CD14-positive monocyte (primary cell): ENCODE results near the gene IL22RA1. TPM values are rescaled to one million over a fixed set of nuclear protein-coding genes. Genes with fewer than 3 reads are reported as not detected.

Experiments
- DNase-seq, 3 donors: peaks; one replicate each; pipeline ENCODE4 v3.0.0-alpha.2; 2011 to 2022
- H2AFZ ChIP-seq: 2 replicates; pipeline ENCODE4 v1.6.0; 2012; ENCODE audit warnings: mild to moderate bottlenecking, low read depth, low read length, inconsistent platforms; ENCODE audit not compliant: insufficient read depth, poor library complexity, severe bottlenecking
- H3K27ac ChIP-seq, 2 donors: 1 replicate in 1 of 2; 2 replicates in 1 of 2; pipeline ENCODE4 v1.5.1; 2012 to 2013; ENCODE audit warnings: low read length in 2 of 2, control low read depth in 1 of 2, inconsistent platforms in 1 of 2, low read depth in 1 of 2, mild to moderate bottlenecking in 1 of 2
- H3K27me3 ChIP-seq, 2 donors: one replicate each; pipeline versions ENCODE4 v1.6.0 to v1.6.1; 2011 to 2013; ENCODE audit warnings: low read length in 2 of 2; ENCODE audit not compliant: control insufficient read depth in 2 of 2, insufficient read depth in 2 of 2
- H3K36me3 ChIP-seq, 2 donors: replicated peaks in 1 of 2; 1 replicate in 1 of 2; 2 replicates in 1 of 2; pipeline versions ENCODE4 v1.5.1 to v1.6.1; 2012 to 2013; ENCODE audit warnings: low read length in 2 of 2, control low read depth in 1 of 2, inconsistent platforms in 1 of 2, mild to moderate bottlenecking in 1 of 2; ENCODE audit not compliant: insufficient read depth in 2 of 2, control insufficient read depth in 1 of 2
- H3K4me1 ChIP-seq, 2 donors: 1 replicate in 1 of 2; 2 replicates in 1 of 2; pipeline versions ENCODE4 v1.5.1 to v1.6.1; 2012 to 2013; ENCODE audit warnings: low read length in 2 of 2, control low read depth in 1 of 2, inconsistent platforms in 1 of 2, mild to moderate bottlenecking in 1 of 2, moderate library complexity in 1 of 2; ENCODE audit not compliant: insufficient read depth in 2 of 2, control insufficient read depth in 1 of 2
- H3K4me2 ChIP-seq: replicated peaks from 2 replicates; pipeline ENCODE3; 2012; ENCODE audit warnings: low read length, moderate library complexity, mild to moderate bottlenecking; ENCODE audit not compliant: poor library complexity, severe bottlenecking; ENCODE audit errors: extremely low read depth
- H3K4me3 ChIP-seq, 3 experiments: fragments of 200-600 bp in 1 of 3; sonication (generic) in 1 of 3; replicated peaks in 1 of 3; 1 replicate in 2 of 3; 2 replicates in 1 of 3; pipeline ENCODE4 v1.5.1; 2011 to 2013; ENCODE audit warnings: low read length in 3 of 3, mild to moderate bottlenecking in 3 of 3, control low read depth in 2 of 3, low read depth in 2 of 3, inconsistent platforms in 1 of 3, moderate library complexity in 1 of 3
- H3K79me2 ChIP-seq: 2 replicates; pipeline ENCODE4 v1.6.0; 2012; ENCODE audit warnings: mild to moderate bottlenecking, control low read depth, inconsistent platforms, low read length, moderate library complexity; ENCODE audit not compliant: insufficient read depth
- H3K9ac ChIP-seq: 2 replicates; pipeline ENCODE4 v1.6.0; 2017; ENCODE audit warnings: low read length, mild to moderate bottlenecking; ENCODE audit not compliant: insufficient read depth, poor library complexity, severe bottlenecking
- H3K9me3 ChIP-seq, 2 donors: replicated peaks in 1 of 2; 1 replicate in 1 of 2; 2 replicates in 1 of 2; pipeline versions ENCODE4 v1.5.1 to v1.6.1; 2012 to 2013; ENCODE audit warnings: low read length in 2 of 2, control low read depth in 1 of 2; ENCODE audit not compliant: control insufficient read depth in 1 of 2, insufficient read depth in 1 of 2
- H4K20me1 ChIP-seq: 2 replicates; pipeline ENCODE4 v1.6.0; 2012; ENCODE audit warnings: mild to moderate bottlenecking, low read length, control low read depth, moderate library complexity; ENCODE audit not compliant: insufficient read depth
- H3K27ac Mint-ChIP-seq, 7 donors: one replicate each; pipeline ENCODE4 v1.8.0; 2020; ENCODE audit warnings: mild to moderate bottlenecking in 7 of 7, mixed read lengths in 7 of 7, moderate library complexity in 6 of 7, inconsistent platforms in 2 of 7
- H3K27me3 Mint-ChIP-seq, 3 donors: one replicate each; pipeline ENCODE4 v1.8.0; 2021 to 2022; ENCODE audit warnings: low read depth in 3 of 3, mild to moderate bottlenecking in 3 of 3, mixed read lengths in 3 of 3, moderate library complexity in 3 of 3, inconsistent platforms in 1 of 3
- H3K36me3 Mint-ChIP-seq, 2 donors: one replicate each; pipeline ENCODE4 v1.8.0; 2020; ENCODE audit warnings: mixed read lengths in 2 of 2, inconsistent platforms in 1 of 2, mild to moderate bottlenecking in 1 of 2
- H3K4me1 Mint-ChIP-seq: one replicate; pipeline ENCODE4 v1.8.0; 2020; ENCODE audit warnings: mild to moderate bottlenecking, mixed read lengths
- H3K4me3 Mint-ChIP-seq, 2 donors: one replicate each; pipeline ENCODE4 v1.8.0; 2020; ENCODE audit warnings: mild to moderate bottlenecking in 2 of 2, mixed read lengths in 2 of 2, moderate library complexity in 1 of 2
- H3K9me3 Mint-ChIP-seq, 7 donors: one replicate each; pipeline ENCODE4 v1.8.0; 2020 to 2022; ENCODE audit warnings: mixed read lengths in 7 of 7, mild to moderate bottlenecking in 6 of 7, moderate library complexity in 6 of 7, inconsistent platforms in 2 of 7
- WGBS: methylation state at CpG from one replicate; pipeline ENCODE4 v1.1.5; 2013; ENCODE audit warnings: missing lambda C conversion rate; ENCODE audit not compliant: insufficient coverage; 5-methylcytosine and 5-hydroxymethylcytosine counted together
- intact Hi-C, 2 donors: fragments of 100-400 bp; cut with micrococcal nuclease; formaldehyde crosslinking; loops; one replicate each; pipeline versions ENCODE4 v1.15.0 to v1.15.1; 2023
- polyA plus RNA-seq, 3 donors: library from polyadenylated mRNA; depleted of rRNA in 1 of 3; unstranded in 2 of 3; stranded (reverse) in 1 of 3; fragments of 300-500 nt in 2 of 3; fragments of >200 nt in 1 of 3; fragmentation: Illumina TruSeq in 2 of 3; gene quantifications; 1 replicate in 2 of 3; 2 replicates in 1 of 3; pipeline ENCODE4 v1.2.3, GENCODE V29; 2012 to 2021
- TF ChIP-seq, protein P1 (sequence below): fragments of 200-600 bp; IDR thresholded peaks from one replicate; pipeline ENCODE4 v1.8.0; 2022; ENCODE audit warnings: antibody characterized with exemption, mild to moderate bottlenecking

Gene IL22RA1
- polyA plus RNA-seq, 3 donors = not detected

DNA sequence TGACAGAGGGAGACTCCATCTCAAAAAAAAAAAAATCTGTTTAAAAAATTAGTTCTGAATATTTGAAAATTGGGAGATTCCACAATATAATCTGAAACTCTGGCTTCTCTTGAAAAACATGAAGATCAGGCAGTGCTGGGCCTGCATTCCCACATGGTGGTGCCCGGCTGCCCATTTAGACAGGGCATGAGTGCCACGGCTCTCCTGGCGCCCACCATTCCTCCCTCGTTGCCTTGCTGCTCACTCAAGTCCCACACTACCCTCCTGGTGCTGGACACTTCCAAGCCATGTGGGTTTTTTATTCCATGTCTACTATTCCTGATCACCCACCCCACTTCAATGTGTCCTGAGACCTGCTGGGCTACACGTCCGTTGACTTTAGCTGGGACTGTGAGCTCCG is 20.2 kb downstream of the IL22RA1 start:
- no peak for DNase-seq
- no peaks in the 10 kb centered on the region for H3K4me1 ChIP-seq
- TF ChIP-seq, protein P1, sequence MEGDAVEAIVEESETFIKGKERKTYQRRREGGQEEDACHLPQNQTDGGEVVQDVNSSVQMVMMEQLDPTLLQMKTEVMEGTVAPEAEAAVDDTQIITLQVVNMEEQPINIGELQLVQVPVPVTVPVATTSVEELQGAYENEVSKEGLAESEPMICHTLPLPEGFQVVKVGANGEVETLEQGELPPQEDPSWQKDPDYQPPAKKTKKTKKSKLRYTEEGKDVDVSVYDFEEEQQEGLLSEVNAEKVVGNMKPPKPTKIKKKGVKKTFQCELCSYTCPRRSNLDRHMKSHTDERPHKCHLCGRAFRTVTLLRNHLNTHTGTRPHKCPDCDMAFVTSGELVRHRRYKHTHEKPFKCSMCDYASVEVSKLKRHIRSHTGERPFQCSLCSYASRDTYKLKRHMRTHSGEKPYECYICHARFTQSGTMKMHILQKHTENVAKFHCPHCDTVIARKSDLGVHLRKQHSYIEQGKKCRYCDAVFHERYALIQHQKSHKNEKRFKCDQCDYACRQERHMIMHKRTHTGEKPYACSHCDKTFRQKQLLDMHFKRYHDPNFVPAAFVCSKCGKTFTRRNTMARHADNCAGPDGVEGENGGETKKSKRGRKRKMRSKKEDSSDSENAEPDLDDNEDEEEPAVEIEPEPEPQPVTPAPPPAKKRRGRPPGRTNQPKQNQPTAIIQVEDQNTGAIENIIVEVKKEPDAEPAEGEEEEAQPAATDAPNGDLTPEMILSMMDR = no peak
- H4K20me1 ChIP-seq = no peaks in the 10 kb centered on the region
- Mint-ChIP-seq H3K4me1 (no peaks in the 10 kb centered on the region), H3K27me3 (peaks cover 2 to 8% (median 6%) of the 10 kb centered on the region in 3 donors), H3K27ac (no peak overlapping the region), H3K4me3 (no peak overlapping the region), H3K9me3 (no peaks in the 10 kb centered on the region), H3K36me3 (no peaks in the 10 kb centered on the region)
- no peak overlapping the region for H2AFZ ChIP-seq
- no peaks in the 10 kb centered on the region for H3K36me3 ChIP-seq
- no peaks in the 10 kb centered on the region for H3K27me3 ChIP-seq
- H3K9me3 ChIP-seq = no peaks in the 10 kb centered on the region
- no peak overlapping the region for H3K27ac ChIP-seq
- H3K79me2 ChIP-seq = no peaks in the 10 kb centered on the region
- no peak overlapping the region for H3K9ac ChIP-seq
- intact Hi-C loops = no loop called here
- H3K4me2 ChIP-seq = no peak overlapping the region
- 93% methylated on average over 3 of the region's 7 CpGs for WGBS
- H3K4me3 ChIP-seq = no peak overlapping the region

DNA sequence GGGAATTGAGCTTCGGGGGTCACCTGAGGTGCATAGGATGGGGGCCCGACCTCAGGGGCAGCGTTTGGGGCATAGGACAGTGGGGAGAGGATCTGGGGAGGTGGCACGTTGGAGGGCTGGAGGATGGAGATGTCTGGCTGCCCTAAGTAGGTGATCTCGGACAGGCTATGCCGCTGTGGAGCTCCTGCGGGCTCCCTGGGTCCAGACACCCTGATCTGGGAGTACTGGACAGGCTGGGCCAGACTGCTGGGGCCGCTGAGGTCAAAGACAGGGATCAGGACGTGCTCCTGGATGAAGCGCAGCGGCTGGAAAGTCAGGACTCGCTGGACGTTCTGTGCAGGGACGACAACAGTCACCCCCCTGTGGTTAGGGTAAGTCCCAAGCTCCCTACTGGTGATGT is 21.5 kb downstream of the IL22RA1 start:
- Mint-ChIP-seq H3K27me3 (peaks cover 7 to 8% (median 7%) of the 10 kb centered on the region in 3 donors), H3K27ac (peak overlapping the region in 1 of 7 donors; percentile 32), H3K36me3 (no peaks in the 10 kb centered on the region), H3K4me3 (no peak overlapping the region), H3K9me3 (no peaks in the 10 kb centered on the region), H3K4me1 (no peaks in the 10 kb centered on the region)
- H4K20me1 ChIP-seq = no peaks in the 10 kb centered on the region
- no peak overlapping the region for H3K4me2 ChIP-seq
- H3K9ac ChIP-seq = no peak overlapping the region
- TF ChIP-seq, protein P1 = no peak
- H3K79me2 ChIP-seq = no peaks in the 10 kb centered on the region
- intact Hi-C loops = no loop called here
- 92% methylated on average over 13 of the region's 14 CpGs for whole genome bisulfite sequencing
- no peaks in the 10 kb centered on the region for H3K27me3 ChIP-seq
- no peak overlapping the region for H2AFZ ChIP-seq
- no peaks in the 10 kb centered on the region for H3K4me1 ChIP-seq
- H3K27ac ChIP-seq = no peak overlapping the region
- DNase-seq = no peak
- no peak overlapping the region for H3K4me3 ChIP-seq
- no peaks in the 10 kb centered on the region for H3K9me3 ChIP-seq
- no peaks in the 10 kb centered on the region for H3K36me3 ChIP-seq
